Sigmoid colon (tissue), 7 donors: ENCODE data around the gene CACNA1C. TPM values are rescaled to one million over a fixed set of nuclear protein-coding genes. Genes with fewer than 3 reads are reported as not detected.
A peak's percentile ranks its signal among the peaks of the same experiment; 100 is the strongest.

Source experiments
- DNase-seq: peaks from one replicate; pipeline ENCODE4 v3.0.0-alpha.2; 2019
- H3K27ac ChIP-seq, 4 donors: fragments of 200-600 bp; sonication (generic); one replicate each; pipeline ENCODE4 v1.5.1; 2016 to 2019; ENCODE audit warnings: mild to moderate bottlenecking in 1 of 4
- H3K27me3 ChIP-seq, 3 donors: fragments of 200-600 bp; sonication (generic); one replicate each; pipeline ENCODE4 v1.5.1; 2019; ENCODE audit warnings: mild to moderate bottlenecking in 1 of 3
- H3K36me3 ChIP-seq, 4 donors: fragments of 200-600 bp; sonication (generic); one replicate each; pipeline ENCODE4 v1.5.1; 2016 to 2019
- H3K4me1 ChIP-seq, 4 donors: fragments of 200-600 bp; sonication (generic); one replicate each; pipeline ENCODE4 v1.5.1; 2017 to 2019
- H3K4me3 ChIP-seq, 4 donors: fragments of 200-600 bp; sonication (generic); one replicate each; pipeline ENCODE4 v1.5.1; 2017 to 2019; ENCODE audit warnings: mild to moderate bottlenecking in 2 of 4, moderate library complexity in 1 of 4
- H3K9me3 ChIP-seq, 4 donors: fragments of 200-600 bp in 3 of 4; sonication (generic) in 3 of 4; one replicate each; pipeline versions ENCODE4 v1.5.1 to v1.6.1; 2013 to 2019
- EP300 ChIP-seq, 4 donors: sonication (generic); formaldehyde crosslinking; IDR thresholded peaks; one replicate each; pipeline ENCODE4 v1.6.1; 2017; ENCODE audit warnings: antibody characterized with exemption in 4 of 4
- POLR2A ChIP-seq, 2 donors: fragments of 450-650 bp; IDR thresholded peaks; one replicate each; pipeline ENCODE4 v1.6.1; 2016; ENCODE audit warnings: antibody characterized with exemption in 2 of 2, mild to moderate bottlenecking in 2 of 2, moderate library complexity in 2 of 2
- POLR2AphosphoS5 ChIP-seq, 4 donors: sonication (generic); formaldehyde crosslinking; IDR thresholded peaks; one replicate each; pipeline ENCODE4 v1.6.1; 2017; ENCODE audit warnings: antibody characterized with exemption in 4 of 4
- WGBS, 2 donors: extraction: QIAGEN DNeasy Blood & Tissue Kit; methylation state at CpG; one replicate each; pipeline ENCODE4 v1.1.7; 2013; 5-methylcytosine and 5-hydroxymethylcytosine counted together
- intact Hi-C: fragments of 100-400 bp; cut with DNase I; formaldehyde crosslinking; loops from one replicate; pipeline ENCODE4 v1.15.1; 2023
- polyA plus RNA-seq, 3 donors: library from polyadenylated mRNA; stranded (reverse); fragments of 200-250 nt; gene quantifications; one replicate each; pipeline ENCODE4 v1.2.3, GENCODE V29; 2013
- total RNA-seq, 4 donors: library from RNA; depleted of rRNA; stranded (reverse); fragments of >200 nt; gene quantifications; one replicate each; pipeline ENCODE4 v1.1.0, GENCODE V29; 2016
- TF ChIP-seq, protein P1 (sequence below), 4 experiments: fragments of 450-650 bp in 3 of 4; fragments of 200-600 bp in 1 of 4; IDR thresholded peaks; one replicate each; pipeline ENCODE4 v1.5.1; 2016 to 2019; ENCODE audit warnings: antibody characterized with exemption in 4 of 4, mild to moderate bottlenecking in 3 of 4, moderate library complexity in 2 of 4
- donor health status: healthy with polysubstance abuse.
- donor health status: Bipolar disorder and iron deficiency.
- donor health status: healthy.

The CACNA1C gene
- total and polyA plus RNA-seq, 7 donors, result 0.46 to 213 (median 62.0) TPM

DNA sequence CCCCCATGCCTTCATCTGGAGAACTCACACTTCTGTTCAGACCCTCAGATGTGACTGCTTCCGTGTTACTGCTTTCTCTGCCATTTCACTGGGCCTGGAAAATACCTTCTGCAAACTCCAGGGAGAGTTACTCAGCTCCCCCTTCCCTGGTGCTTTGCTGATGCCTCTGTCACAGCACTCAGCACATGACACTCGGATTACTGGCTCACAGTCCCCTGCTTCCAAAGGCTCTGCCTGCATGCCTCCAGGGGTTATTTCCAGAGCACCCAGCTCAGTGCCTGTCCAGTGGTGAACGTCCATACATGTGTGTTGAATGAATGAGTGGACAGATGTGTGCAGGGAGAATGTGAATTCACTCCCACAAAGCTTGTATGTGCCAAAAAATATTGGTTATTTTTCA is 504.8 kb downstream of the CACNA1C start:
- intact Hi-C loops, result no loop called here
- no peak overlapping the region for H3K4me3 ChIP-seq
- H3K27me3 ChIP-seq, result no peaks in the 10 kb centered on the region
- DNase-seq, result peak; percentile 25
- peaks cover 0 to 7% (median 0%) of the 10 kb centered on the region in 4 donors for H3K4me1 ChIP-seq
- H3K27ac ChIP-seq, result no peak overlapping the region
- 84 to 86% methylated on average over 3 of the region's 3 CpGs for WGBS, 2 donors
- H3K9me3 ChIP-seq, result no peaks in the 10 kb centered on the region
- H3K36me3 ChIP-seq, result peaks cover 6 to 77% (median 12%) of the 10 kb centered on the region in 4 donors
- TF ChIP-seq, protein P1, sequence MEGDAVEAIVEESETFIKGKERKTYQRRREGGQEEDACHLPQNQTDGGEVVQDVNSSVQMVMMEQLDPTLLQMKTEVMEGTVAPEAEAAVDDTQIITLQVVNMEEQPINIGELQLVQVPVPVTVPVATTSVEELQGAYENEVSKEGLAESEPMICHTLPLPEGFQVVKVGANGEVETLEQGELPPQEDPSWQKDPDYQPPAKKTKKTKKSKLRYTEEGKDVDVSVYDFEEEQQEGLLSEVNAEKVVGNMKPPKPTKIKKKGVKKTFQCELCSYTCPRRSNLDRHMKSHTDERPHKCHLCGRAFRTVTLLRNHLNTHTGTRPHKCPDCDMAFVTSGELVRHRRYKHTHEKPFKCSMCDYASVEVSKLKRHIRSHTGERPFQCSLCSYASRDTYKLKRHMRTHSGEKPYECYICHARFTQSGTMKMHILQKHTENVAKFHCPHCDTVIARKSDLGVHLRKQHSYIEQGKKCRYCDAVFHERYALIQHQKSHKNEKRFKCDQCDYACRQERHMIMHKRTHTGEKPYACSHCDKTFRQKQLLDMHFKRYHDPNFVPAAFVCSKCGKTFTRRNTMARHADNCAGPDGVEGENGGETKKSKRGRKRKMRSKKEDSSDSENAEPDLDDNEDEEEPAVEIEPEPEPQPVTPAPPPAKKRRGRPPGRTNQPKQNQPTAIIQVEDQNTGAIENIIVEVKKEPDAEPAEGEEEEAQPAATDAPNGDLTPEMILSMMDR (IDR thresholded peaks at IDR 0.05), result no peak
- no peak for TF ChIP-seq POLR2A (IDR thresholded peaks at IDR 0.05)
- TF ChIP-seq POLR2AphosphoS5 (IDR thresholded peaks at IDR 0.05), result no peak
- no peak for TF ChIP-seq EP300 (IDR thresholded peaks at IDR 0.05)

DNA sequence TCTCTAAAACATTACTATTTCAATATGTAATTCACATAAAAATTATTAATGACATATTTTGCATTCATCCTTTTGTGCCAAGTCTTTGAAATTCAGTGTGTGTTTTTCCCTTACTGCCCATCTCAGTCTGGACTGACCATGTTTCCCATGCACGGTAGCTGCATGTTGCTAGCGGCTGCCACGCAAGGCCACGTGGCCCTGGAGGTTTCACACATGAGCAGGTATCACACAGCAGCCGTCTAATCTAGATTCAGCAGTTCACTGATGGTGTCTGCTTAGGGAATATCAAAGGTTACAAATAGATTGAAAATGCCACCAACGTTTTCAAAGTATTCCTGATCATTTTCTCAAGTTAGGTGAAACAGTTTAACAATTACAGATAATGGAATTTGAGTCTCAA is 507.1 kb downstream of the CACNA1C start:
- peak; percentile 13 for DNase-seq
- H3K4me3 ChIP-seq, result no peak overlapping the region
- intact Hi-C loops, result no loop called here
- peaks cover 4 to 55% (median 8%) of the 10 kb centered on the region in 4 donors for H3K36me3 ChIP-seq
- no peak for TF ChIP-seq EP300 (IDR thresholded peaks at IDR 0.05)
- no peak for TF ChIP-seq POLR2AphosphoS5 (IDR thresholded peaks at IDR 0.05)
- TF ChIP-seq, protein P1 (IDR thresholded peaks at IDR 0.05), result no peak
- TF ChIP-seq POLR2A (IDR thresholded peaks at IDR 0.05), result no peak
- no peak overlapping the region for H3K27ac ChIP-seq
- WGBS, 2 donors, result 86 to 93% methylated on average over 6 of the region's 6 CpGs
- H3K9me3 ChIP-seq, result no peaks in the 10 kb centered on the region
- no peaks in the 10 kb centered on the region for H3K27me3 ChIP-seq
- peaks cover 0 to 7% (median 0%) of the 10 kb centered on the region in 4 donors for H3K4me1 ChIP-seq

DNA sequence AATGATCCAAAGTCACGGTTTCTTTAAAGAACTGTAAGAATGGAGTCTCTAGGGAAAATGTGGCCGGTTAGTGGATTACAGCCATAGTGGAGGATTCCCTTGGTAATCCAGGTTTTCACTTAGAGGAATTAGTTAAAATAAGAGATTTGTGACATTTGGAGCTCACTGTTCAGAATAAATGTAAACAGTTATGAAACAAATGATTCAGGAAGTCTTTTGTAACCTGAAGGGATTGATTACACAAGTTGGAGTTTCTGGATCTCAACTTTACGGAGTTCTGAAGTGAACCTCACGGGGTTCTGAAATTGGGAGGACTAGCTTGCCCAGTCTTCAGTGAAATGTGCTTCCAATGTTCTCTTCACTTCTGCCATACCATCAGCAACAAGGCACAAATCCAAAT is 507.6 kb downstream of the CACNA1C start:
- peak; percentile 0 for DNase-seq
- TF ChIP-seq, protein P1 (IDR thresholded peaks at IDR 0.05), result no peak
- no peak for TF ChIP-seq POLR2AphosphoS5 (IDR thresholded peaks at IDR 0.05)
- no peak for TF ChIP-seq EP300 (IDR thresholded peaks at IDR 0.05)
- TF ChIP-seq POLR2A (IDR thresholded peaks at IDR 0.05), result no peak
- H3K4me3 ChIP-seq, result no peak overlapping the region
- H3K27ac ChIP-seq, result no peak overlapping the region
- no peaks in the 10 kb centered on the region for H3K27me3 ChIP-seq
- intact Hi-C loops, result no loop called here
- peaks cover 0 to 51% (median 7%) of the 10 kb centered on the region in 4 donors for H3K36me3 ChIP-seq
- 86 to 87% methylated on average over 4 of the region's 4 CpGs for WGBS, 2 donors
- H3K9me3 ChIP-seq, result no peaks in the 10 kb centered on the region
- peaks cover 0 to 7% (median 0%) of the 10 kb centered on the region in 4 donors for H3K4me1 ChIP-seq

DNA sequence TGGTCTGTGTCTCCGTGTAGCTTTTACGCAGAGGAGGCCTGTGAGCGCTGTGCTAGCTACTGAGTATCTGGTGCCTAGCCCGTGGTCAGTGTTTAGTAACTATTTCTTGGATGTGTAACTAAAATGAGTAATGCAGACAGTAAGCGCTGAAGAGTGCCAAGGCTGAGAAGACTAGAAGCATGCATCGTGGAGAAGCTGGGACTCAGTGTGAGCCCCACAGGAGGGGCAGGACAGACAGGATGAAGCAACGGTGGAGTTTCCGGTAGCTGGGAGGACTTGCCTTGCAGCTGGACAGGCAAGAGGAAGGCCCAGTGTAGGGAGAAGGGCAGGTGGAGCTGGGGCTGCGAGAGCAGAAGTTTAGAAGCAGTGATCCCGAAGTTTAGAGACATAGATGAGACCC is 508.6 kb downstream of the CACNA1C start:
- intact Hi-C loops, result no loop called here
- Histone ChIP-seq H3K36me3 (peaks cover 0 to 41% (median 4%) of the 10 kb centered on the region in 4 donors), H3K4me1 (peaks cover 0 to 7% (median 0%) of the 10 kb centered on the region in 4 donors), H3K27me3 (no peaks in the 10 kb centered on the region), H3K9me3 (no peaks in the 10 kb centered on the region), H3K4me3 (no peak overlapping the region), H3K27ac (no peak overlapping the region)
- no peak for DNase-seq
- 83 to 89% methylated on average over 10 of the region's 10 CpGs for WGBS, 2 donors
- TF ChIP-seq EP300 (IDR thresholded peaks at IDR 0.05), result no peak
- TF ChIP-seq POLR2AphosphoS5 (IDR thresholded peaks at IDR 0.05), result peak in 1 of 4 donors; percentile 4
- TF ChIP-seq, protein P1 (IDR thresholded peaks at IDR 0.05), result no peak
- no peak for TF ChIP-seq POLR2A (IDR thresholded peaks at IDR 0.05)

DNA sequence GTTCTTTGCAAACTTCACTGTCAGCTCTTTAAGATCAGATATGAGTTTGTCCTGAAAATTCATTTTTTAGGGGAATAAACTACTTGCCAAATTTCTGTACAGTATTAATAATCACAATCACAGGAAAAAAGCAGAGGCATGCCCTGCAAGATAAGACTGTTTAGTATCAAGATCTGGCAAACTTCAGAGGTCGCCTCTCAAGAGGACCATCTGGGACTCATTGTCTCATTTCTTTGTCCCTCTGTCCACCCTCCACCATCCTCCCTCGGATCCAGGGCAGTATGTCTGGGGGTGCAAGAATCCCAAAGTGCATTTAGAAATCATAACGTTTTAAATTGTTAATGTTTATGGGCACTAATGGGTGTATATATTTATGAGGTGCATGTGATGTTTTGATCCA is 509.6 kb downstream of the CACNA1C start:
- TF ChIP-seq EP300 (IDR thresholded peaks at IDR 0.05) (no peak), POLR2A (IDR thresholded peaks at IDR 0.05) (no peak), POLR2AphosphoS5 (IDR thresholded peaks at IDR 0.05) (no peak)
- TF ChIP-seq, protein P1 (IDR thresholded peaks at IDR 0.05), result no peak
- intact Hi-C loops, result no loop called here
- no peak overlapping the region for H3K4me3 ChIP-seq
- whole genome bisulfite sequencing, 2 donors, result 53 to 66% methylated on average over 3 of the region's 3 CpGs
- peaks cover under 1 to 32% (median 4%) of the 10 kb centered on the region in 4 donors for H3K36me3 ChIP-seq
- no peak overlapping the region for H3K27ac ChIP-seq
- no peaks in the 10 kb centered on the region for H3K27me3 ChIP-seq
- H3K9me3 ChIP-seq, result no peaks in the 10 kb centered on the region
- DNase-seq, result peak; percentile 25
- peaks cover 0 to 7% (median 0%) of the 10 kb centered on the region in 4 donors for H3K4me1 ChIP-seq
